K562 (cell line): ENCODE measurements around the gene MPRIP. TPM values are rescaled to one million over a fixed set of nuclear protein-coding genes. Genes with fewer than 3 reads are reported as not detected.

Source experiments
- NKRF ChIP-seq: fragments of 450-650 bp; IDR thresholded peaks from 2 replicates; pipeline ENCODE4 v1.6.1; 2016; ENCODE audit warnings: borderline replicate concordance
- SMC3 ChIP-seq: conservative IDR thresholded peaks from 2 replicates; pipeline ENCODE4 v1.6.1; 2011; ENCODE audit warnings: low read depth, low read length, improper control_type of control experiment; ENCODE audit not compliant: insufficient read depth
- ZNF431 ChIP-seq: sonication (generic); formaldehyde crosslinking; IDR thresholded peaks from 2 replicates; pipeline ENCODE4 v1.8.0; 2022; ENCODE audit warnings: mild to moderate bottlenecking, missing genetic modification reagents
- ZNF830 ChIP-seq: fragments of 250-450 bp; sonication (Bioruptor Pico); IDR thresholded peaks from 2 replicates; pipeline ENCODE4 v1.5.0; 2021; ENCODE audit warnings: mild to moderate bottlenecking
- polyA plus RNA-seq, 8 experiments: library from polyadenylated mRNA; depleted of rRNA in 4 of 8; stranded (reverse) in 5 of 8; unstranded in 3 of 8; fragments of >200 nt; fragmentation: Nextera tagmentation in 2 of 8; fragmentation: Illumina TruSeq in 1 of 8; extraction: Ambion mirVana in 2 of 8; extraction: Trizol in 1 of 8; gene quantifications; 2 replicates each; pipeline versions ENCODE4 v1.2.1 to v1.2.3, GENCODE V29; 2011 to 2014; ENCODE audit warnings: inconsistent platforms in 1 of 8, missing spikeins in 1 of 8
- total RNA-seq, 7 experiments: library from RNA; depleted of rRNA in 6 of 7; stranded (reverse); fragments of >200 nt in 6 of 7; fragmentation: Illumina TruSeq in 2 of 7; extraction: Trizol in 2 of 7; gene quantifications; 2 replicates each; pipeline versions ENCODE4 v1.2.1 to v1.2.3, GENCODE V29; 2011 to 2021; ENCODE audit warnings: low replicate concordance in 1 of 7
- TF ChIP-seq, protein P1 (sequence below): fragments of 450-650 bp; IDR thresholded peaks from 2 replicates; pipeline ENCODE4 v1.6.1; 2016; ENCODE audit warnings: mild to moderate bottlenecking, moderate library complexity
- TF ChIP-seq, protein P2 (sequence below), 2 experiments: fragments of 150-350 bp in 1 of 2; IDR thresholded peaks; 2 replicates each; pipeline ENCODE4 v1.6.1; 2012 to 2016; ENCODE audit warnings: low read depth in 2 of 2, low read length in 2 of 2, mild to moderate bottlenecking in 1 of 2, moderate library complexity in 1 of 2
- TF ChIP-seq, protein P3 (sequence below): sonication (generic); formaldehyde crosslinking; IDR thresholded peaks from 2 replicates; pipeline ENCODE4 v1.4.0; 2020; ENCODE audit warnings: mild to moderate bottlenecking, missing genetic modification reagents

The MPRIP gene
- total and polyA plus RNA-seq, 9 of the 15 experiments (the other 6 are each of a cell fraction or from before 2014, with no cell fraction given) = 10.0 to 72.6 (median 30.1) TPM

- TF ChIP-seq, protein P1, sequence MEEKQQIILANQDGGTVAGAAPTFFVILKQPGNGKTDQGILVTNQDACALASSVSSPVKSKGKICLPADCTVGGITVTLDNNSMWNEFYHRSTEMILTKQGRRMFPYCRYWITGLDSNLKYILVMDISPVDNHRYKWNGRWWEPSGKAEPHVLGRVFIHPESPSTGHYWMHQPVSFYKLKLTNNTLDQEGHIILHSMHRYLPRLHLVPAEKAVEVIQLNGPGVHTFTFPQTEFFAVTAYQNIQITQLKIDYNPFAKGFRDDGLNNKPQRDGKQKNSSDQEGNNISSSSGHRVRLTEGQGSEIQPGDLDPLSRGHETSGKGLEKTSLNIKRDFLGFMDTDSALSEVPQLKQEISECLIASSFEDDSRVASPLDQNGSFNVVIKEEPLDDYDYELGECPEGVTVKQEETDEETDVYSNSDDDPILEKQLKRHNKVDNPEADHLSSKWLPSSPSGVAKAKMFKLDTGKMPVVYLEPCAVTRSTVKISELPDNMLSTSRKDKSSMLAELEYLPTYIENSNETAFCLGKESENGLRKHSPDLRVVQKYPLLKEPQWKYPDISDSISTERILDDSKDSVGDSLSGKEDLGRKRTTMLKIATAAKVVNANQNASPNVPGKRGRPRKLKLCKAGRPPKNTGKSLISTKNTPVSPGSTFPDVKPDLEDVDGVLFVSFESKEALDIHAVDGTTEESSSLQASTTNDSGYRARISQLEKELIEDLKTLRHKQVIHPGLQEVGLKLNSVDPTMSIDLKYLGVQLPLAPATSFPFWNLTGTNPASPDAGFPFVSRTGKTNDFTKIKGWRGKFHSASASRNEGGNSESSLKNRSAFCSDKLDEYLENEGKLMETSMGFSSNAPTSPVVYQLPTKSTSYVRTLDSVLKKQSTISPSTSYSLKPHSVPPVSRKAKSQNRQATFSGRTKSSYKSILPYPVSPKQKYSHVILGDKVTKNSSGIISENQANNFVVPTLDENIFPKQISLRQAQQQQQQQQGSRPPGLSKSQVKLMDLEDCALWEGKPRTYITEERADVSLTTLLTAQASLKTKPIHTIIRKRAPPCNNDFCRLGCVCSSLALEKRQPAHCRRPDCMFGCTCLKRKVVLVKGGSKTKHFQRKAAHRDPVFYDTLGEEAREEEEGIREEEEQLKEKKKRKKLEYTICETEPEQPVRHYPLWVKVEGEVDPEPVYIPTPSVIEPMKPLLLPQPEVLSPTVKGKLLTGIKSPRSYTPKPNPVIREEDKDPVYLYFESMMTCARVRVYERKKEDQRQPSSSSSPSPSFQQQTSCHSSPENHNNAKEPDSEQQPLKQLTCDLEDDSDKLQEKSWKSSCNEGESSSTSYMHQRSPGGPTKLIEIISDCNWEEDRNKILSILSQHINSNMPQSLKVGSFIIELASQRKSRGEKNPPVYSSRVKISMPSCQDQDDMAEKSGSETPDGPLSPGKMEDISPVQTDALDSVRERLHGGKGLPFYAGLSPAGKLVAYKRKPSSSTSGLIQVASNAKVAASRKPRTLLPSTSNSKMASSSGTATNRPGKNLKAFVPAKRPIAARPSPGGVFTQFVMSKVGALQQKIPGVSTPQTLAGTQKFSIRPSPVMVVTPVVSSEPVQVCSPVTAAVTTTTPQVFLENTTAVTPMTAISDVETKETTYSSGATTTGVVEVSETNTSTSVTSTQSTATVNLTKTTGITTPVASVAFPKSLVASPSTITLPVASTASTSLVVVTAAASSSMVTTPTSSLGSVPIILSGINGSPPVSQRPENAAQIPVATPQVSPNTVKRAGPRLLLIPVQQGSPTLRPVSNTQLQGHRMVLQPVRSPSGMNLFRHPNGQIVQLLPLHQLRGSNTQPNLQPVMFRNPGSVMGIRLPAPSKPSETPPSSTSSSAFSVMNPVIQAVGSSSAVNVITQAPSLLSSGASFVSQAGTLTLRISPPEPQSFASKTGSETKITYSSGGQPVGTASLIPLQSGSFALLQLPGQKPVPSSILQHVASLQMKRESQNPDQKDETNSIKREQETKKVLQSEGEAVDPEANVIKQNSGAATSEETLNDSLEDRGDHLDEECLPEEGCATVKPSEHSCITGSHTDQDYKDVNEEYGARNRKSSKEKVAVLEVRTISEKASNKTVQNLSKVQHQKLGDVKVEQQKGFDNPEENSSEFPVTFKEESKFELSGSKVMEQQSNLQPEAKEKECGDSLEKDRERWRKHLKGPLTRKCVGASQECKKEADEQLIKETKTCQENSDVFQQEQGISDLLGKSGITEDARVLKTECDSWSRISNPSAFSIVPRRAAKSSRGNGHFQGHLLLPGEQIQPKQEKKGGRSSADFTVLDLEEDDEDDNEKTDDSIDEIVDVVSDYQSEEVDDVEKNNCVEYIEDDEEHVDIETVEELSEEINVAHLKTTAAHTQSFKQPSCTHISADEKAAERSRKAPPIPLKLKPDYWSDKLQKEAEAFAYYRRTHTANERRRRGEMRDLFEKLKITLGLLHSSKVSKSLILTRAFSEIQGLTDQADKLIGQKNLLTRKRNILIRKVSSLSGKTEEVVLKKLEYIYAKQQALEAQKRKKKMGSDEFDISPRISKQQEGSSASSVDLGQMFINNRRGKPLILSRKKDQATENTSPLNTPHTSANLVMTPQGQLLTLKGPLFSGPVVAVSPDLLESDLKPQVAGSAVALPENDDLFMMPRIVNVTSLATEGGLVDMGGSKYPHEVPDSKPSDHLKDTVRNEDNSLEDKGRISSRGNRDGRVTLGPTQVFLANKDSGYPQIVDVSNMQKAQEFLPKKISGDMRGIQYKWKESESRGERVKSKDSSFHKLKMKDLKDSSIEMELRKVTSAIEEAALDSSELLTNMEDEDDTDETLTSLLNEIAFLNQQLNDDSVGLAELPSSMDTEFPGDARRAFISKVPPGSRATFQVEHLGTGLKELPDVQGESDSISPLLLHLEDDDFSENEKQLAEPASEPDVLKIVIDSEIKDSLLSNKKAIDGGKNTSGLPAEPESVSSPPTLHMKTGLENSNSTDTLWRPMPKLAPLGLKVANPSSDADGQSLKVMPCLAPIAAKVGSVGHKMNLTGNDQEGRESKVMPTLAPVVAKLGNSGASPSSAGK = no peak
- TF ChIP-seq NKRF (no peak), ZNF830 (CRISPR knock-in tag) (no peak), ZNF431 (CRISPR knock-in tag) (no peak), SMC3 (no peak)
- TF ChIP-seq, protein P2, sequence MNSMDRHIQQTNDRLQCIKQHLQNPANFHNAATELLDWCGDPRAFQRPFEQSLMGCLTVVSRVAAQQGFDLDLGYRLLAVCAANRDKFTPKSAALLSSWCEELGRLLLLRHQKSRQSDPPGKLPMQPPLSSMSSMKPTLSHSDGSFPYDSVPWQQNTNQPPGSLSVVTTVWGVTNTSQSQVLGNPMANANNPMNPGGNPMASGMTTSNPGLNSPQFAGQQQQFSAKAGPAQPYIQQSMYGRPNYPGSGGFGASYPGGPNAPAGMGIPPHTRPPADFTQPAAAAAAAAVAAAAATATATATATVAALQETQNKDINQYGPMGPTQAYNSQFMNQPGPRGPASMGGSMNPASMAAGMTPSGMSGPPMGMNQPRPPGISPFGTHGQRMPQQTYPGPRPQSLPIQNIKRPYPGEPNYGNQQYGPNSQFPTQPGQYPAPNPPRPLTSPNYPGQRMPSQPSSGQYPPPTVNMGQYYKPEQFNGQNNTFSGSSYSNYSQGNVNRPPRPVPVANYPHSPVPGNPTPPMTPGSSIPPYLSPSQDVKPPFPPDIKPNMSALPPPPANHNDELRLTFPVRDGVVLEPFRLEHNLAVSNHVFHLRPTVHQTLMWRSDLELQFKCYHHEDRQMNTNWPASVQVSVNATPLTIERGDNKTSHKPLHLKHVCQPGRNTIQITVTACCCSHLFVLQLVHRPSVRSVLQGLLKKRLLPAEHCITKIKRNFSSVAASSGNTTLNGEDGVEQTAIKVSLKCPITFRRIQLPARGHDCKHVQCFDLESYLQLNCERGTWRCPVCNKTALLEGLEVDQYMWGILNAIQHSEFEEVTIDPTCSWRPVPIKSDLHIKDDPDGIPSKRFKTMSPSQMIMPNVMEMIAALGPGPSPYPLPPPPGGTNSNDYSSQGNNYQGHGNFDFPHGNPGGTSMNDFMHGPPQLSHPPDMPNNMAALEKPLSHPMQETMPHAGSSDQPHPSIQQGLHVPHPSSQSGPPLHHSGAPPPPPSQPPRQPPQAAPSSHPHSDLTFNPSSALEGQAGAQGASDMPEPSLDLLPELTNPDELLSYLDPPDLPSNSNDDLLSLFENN (IDR thresholded peaks at IDR 0.05; ENCODE audit: low read depth in 2 of 2, low read length in 2 of 2) = no peak
- TF ChIP-seq, protein P3, sequence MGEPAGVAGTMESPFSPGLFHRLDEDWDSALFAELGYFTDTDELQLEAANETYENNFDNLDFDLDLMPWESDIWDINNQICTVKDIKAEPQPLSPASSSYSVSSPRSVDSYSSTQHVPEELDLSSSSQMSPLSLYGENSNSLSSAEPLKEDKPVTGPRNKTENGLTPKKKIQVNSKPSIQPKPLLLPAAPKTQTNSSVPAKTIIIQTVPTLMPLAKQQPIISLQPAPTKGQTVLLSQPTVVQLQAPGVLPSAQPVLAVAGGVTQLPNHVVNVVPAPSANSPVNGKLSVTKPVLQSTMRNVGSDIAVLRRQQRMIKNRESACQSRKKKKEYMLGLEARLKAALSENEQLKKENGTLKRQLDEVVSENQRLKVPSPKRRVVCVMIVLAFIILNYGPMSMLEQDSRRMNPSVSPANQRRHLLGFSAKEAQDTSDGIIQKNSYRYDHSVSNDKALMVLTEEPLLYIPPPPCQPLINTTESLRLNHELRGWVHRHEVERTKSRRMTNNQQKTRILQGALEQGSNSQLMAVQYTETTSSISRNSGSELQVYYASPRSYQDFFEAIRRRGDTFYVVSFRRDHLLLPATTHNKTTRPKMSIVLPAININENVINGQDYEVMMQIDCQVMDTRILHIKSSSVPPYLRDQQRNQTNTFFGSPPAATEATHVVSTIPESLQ (CRISPR knock-in tag) = no peak
These were observed 74.1 kb downstream of the MPRIP start (continued) for GRCh38 chr17:17116406-17116805.
